Naive thymus-derived CD4-positive, alpha-beta T cell (primary cell): Measurements from ENCODE around the gene CAMTA2. TPM values are rescaled to one million over a fixed set of nuclear protein-coding genes. Genes with fewer than 3 reads are reported as not detected.
A peak's percentile ranks its signal among the peaks of the same experiment; 100 is the strongest.

Experiments used
- ATAC-seq: fragments of 150-1000 bp; cut with Tn5 transposase; 2 replicates; pipeline ENCODE4 v1.10.0; 2021; ENCODE audit warnings: mild to moderate bottlenecking, moderate library complexity
- CTCF ChIA-PET: fragments of 350-600 bp; sonication (Branson Sonifier 250); formaldehyde crosslinking; loops from one replicate; lab custom pipeline; 2021; ENCODE audit warnings: antibody characterized with exemption; lab: Charles Lee
- POLR2A ChIA-PET: fragments of 350-600 bp; sonication (Branson Sonifier 250); formaldehyde crosslinking; loops from one replicate; lab custom pipeline; 2021; ENCODE audit warnings: antibody characterized with exemption, inconsistent platforms; lab: Charles Lee
- DNase-seq, 9 donors: peaks; one replicate each; pipeline versions ENCODE4 v3.0.0 to v3.0.0-alpha.2; 2020 to 2022; ENCODE audit warnings: mixed read lengths in 1 of 9
- H3K27ac ChIP-seq: one replicate; pipeline ENCODE4 v1.7.0; 2013; ENCODE audit warnings: mild to moderate bottlenecking, low read depth, low read length, moderate library complexity
- H3K27me3 ChIP-seq, 2 donors: one replicate each; pipeline ENCODE4 v1.7.0; 2013; ENCODE audit warnings: low read length in 2 of 2, mild to moderate bottlenecking in 2 of 2, moderate library complexity in 2 of 2; ENCODE audit not compliant: control insufficient read depth in 2 of 2, insufficient read depth in 2 of 2
- H3K36me3 ChIP-seq, 3 experiments: 1 replicate in 2 of 3; 2 replicates in 1 of 3; pipeline ENCODE4 v1.7.0; 2013; ENCODE audit warnings: low read length in 3 of 3, mild to moderate bottlenecking in 3 of 3, moderate library complexity in 1 of 3; ENCODE audit not compliant: insufficient read depth in 3 of 3, control insufficient read depth in 2 of 3
- H3K4me1 ChIP-seq, 2 donors: one replicate each; pipeline ENCODE4 v1.7.0; 2013; ENCODE audit warnings: low read length in 2 of 2, mild to moderate bottlenecking in 2 of 2, moderate library complexity in 1 of 2; ENCODE audit not compliant: control insufficient read depth in 2 of 2, insufficient read depth in 2 of 2
- H3K4me3 ChIP-seq: 2 replicates; pipeline ENCODE4 v1.7.0; 2013; ENCODE audit warnings: mild to moderate bottlenecking, low read length
- H3K9me3 ChIP-seq, 3 experiments: 1 replicate in 2 of 3; 2 replicates in 1 of 3; pipeline ENCODE4 v1.7.0; 2013; ENCODE audit warnings: low read length in 3 of 3; ENCODE audit not compliant: control insufficient read depth in 2 of 3
- H3K27ac Mint-ChIP-seq, 9 donors: one replicate each; pipeline ENCODE4 v1.8.0; 2020 to 2022; ENCODE audit warnings: mixed read lengths in 9 of 9, mild to moderate bottlenecking in 8 of 9, moderate library complexity in 5 of 9, inconsistent platforms in 2 of 9
- H3K27me3 Mint-ChIP-seq, 5 donors: one replicate each; pipeline ENCODE4 v1.8.0; 2021 to 2022; ENCODE audit warnings: mixed read lengths in 5 of 5, mild to moderate bottlenecking in 1 of 5
- H3K36me3 Mint-ChIP-seq, 5 donors: one replicate each; pipeline ENCODE4 v1.8.0; 2020 to 2022; ENCODE audit warnings: mixed read lengths in 5 of 5, mild to moderate bottlenecking in 3 of 5, inconsistent platforms in 1 of 5
- H3K4me1 Mint-ChIP-seq, 7 donors: one replicate each; pipeline ENCODE4 v1.8.0; 2020 to 2022; ENCODE audit warnings: mixed read lengths in 7 of 7, mild to moderate bottlenecking in 3 of 7, inconsistent platforms in 1 of 7
- H3K4me3 Mint-ChIP-seq, 10 donors: one replicate each; pipeline ENCODE4 v1.8.0; 2020 to 2022; ENCODE audit warnings: mild to moderate bottlenecking in 10 of 10, mixed read lengths in 10 of 10, moderate library complexity in 6 of 10, inconsistent platforms in 2 of 10
- H3K9me3 Mint-ChIP-seq, 11 donors: one replicate each; pipeline ENCODE4 v1.8.0; 2020 to 2022; ENCODE audit warnings: mixed read lengths in 11 of 11, mild to moderate bottlenecking in 4 of 11, inconsistent platforms in 1 of 11, moderate library complexity in 1 of 11
- intact Hi-C, 2 donors: fragments of 100-400 bp; cut with micrococcal nuclease; formaldehyde crosslinking; loops; one replicate each; pipeline ENCODE4 v1.15.1; 2023
- polyA plus RNA-seq, 2 donors: library from polyadenylated mRNA; unstranded; fragments of 300-500 nt; fragmentation: Illumina TruSeq; gene quantifications; one replicate each; pipeline ENCODE4 v1.2.3, GENCODE V29; 2021
- total RNA-seq, 6 experiments: library from RNA in 5 of 6; stranded (reverse) in 5 of 6; gene quantifications; 1 replicate in 5 of 6; 2 replicates in 1 of 6; pipeline ENCODE4 v1.2.3 and lab custom pipeline; 2021 to 2026

CAMTA2 gene
- total and polyA plus RNA-seq, 7 experiments from 2014 or later = 9.7 to 90.0 (median 61.1) TPM

- Histone ChIP-seq H3K27me3 (no peaks in the 10 kb centered on the region), H3K9me3 (no peaks in the 10 kb centered on the region), H3K4me3 (no peak overlapping the region), H3K4me1 (no peaks in the 10 kb centered on the region), H3K27ac (no peak overlapping the region), H3K36me3 (peaks cover 0 to 30% (median 0%) of the 10 kb centered on the region in 3 experiments)
- Mint-ChIP-seq H3K4me1 (peaks cover 0 to 14% (median 7%) of the 10 kb centered on the region in 7 donors), H3K27ac (peak overlapping the region in 1 of 9 donors; percentile 69), H3K9me3 (no peaks in the 10 kb centered on the region), H3K36me3 (peaks cover 0 to 28% (median 3%) of the 10 kb centered on the region in 5 donors), H3K27me3 (no peaks in the 10 kb centered on the region), H3K4me3 (no peak overlapping the region)
- intact Hi-C loops = no loop called here
- ATAC-seq (no peak), DNase-seq (no peak)
- ChIA-PET CTCF (no interaction called here), POLR2A (no interaction called here)
Observed at GRCh38 chr17:5023588-5024147, 36.2 kb upstream of the CAMTA2 start.

- POLR2A ChIA-PET = interaction anchor here (0.7 to 1.3 kb wide), 3 partner anchors 10 to 34 kb away, joined by 3 to 4 read pairs (median 3); no protein-coding TSS in a partner anchor
- Histone ChIP-seq H3K36me3 (peaks cover 0 to 30% (median 0%) of the 10 kb centered on the region in 3 experiments), H3K27ac (no peak overlapping the region), H3K4me1 (no peaks in the 10 kb centered on the region), H3K27me3 (no peaks in the 10 kb centered on the region), H3K4me3 (no peak overlapping the region), H3K9me3 (no peaks in the 10 kb centered on the region)
- Mint-ChIP-seq H3K4me1 (peaks cover 0 to 14% (median 4%) of the 10 kb centered on the region in 7 donors), H3K36me3 (peaks cover 0 to 28% (median 3%) of the 10 kb centered on the region in 5 donors), H3K4me3 (no peak overlapping the region), H3K27me3 (no peaks in the 10 kb centered on the region), H3K27ac (peak overlapping the region in 1 of 9 donors; percentile 51), H3K9me3 (no peaks in the 10 kb centered on the region)
- DNase-seq (no peak), ATAC-seq (no peak)
- intact Hi-C loops = no loop called here
- CTCF ChIA-PET = interaction anchor here (0.7 kb wide), 1 partner anchor 52 kb away, joined by 4 read pairs; no protein-coding TSS in a partner anchor
Observed at GRCh38 chr17:5022171-5022711, 34.8 kb upstream of the CAMTA2 start.

GRCh38 chr17:5020502-5021023, 33.1 kb upstream of the CAMTA2 start:
- H3K9me3 ChIP-seq = no peaks in the 10 kb centered on the region
- no peaks in the 10 kb centered on the region for H3K27me3 Mint-ChIP-seq
- H3K27ac ChIP-seq = no peak overlapping the region
- intact Hi-C loops = no loop called here
- DNase-seq = no peak
- no peak for ATAC-seq
- no peak overlapping the region for H3K4me3 ChIP-seq
- CTCF ChIA-PET = interaction anchor here (0.6 to 1.3 kb wide), 2 partner anchors 30 to 40 kb away, joined by 3 to 5 read pairs; no protein-coding TSS in a partner anchor
- H3K4me3 Mint-ChIP-seq = no peak overlapping the region
- H3K4me1 ChIP-seq = no peaks in the 10 kb centered on the region
- no peaks in the 10 kb centered on the region for H3K9me3 Mint-ChIP-seq
- POLR2A ChIA-PET = interaction anchor here (1.1 kb wide), 1 partner anchor 34 kb away, joined by 4 read pairs; no protein-coding TSS in a partner anchor
- peaks cover 0 to 28% (median 3%) of the 10 kb centered on the region in 5 donors for H3K36me3 Mint-ChIP-seq
- peaks cover 0 to 34% (median 0%) of the 10 kb centered on the region in 3 experiments for H3K36me3 ChIP-seq
- no peaks in the 10 kb centered on the region for H3K27me3 ChIP-seq
- H3K4me1 Mint-ChIP-seq = peaks cover 4 to 15% (median 7%) of the 10 kb centered on the region in 7 donors
- H3K27ac Mint-ChIP-seq = no peak overlapping the region

GRCh38 chr17:5019475-5019956, 32.0 kb upstream of the CAMTA2 start:
- ATAC-seq (peak; percentile 73), DNase-seq (peak in 5 of 9 donors; percentile 22 to 42 (median 39))
- Histone ChIP-seq H3K4me3 (no peak overlapping the region), H3K27me3 (no peaks in the 10 kb centered on the region), H3K36me3 (peaks cover 0 to 39% (median 0%) of the 10 kb centered on the region in 3 experiments), H3K27ac (no peak overlapping the region), H3K4me1 (no peaks in the 10 kb centered on the region), H3K9me3 (no peaks in the 10 kb centered on the region)
- ChIA-PET CTCF (interaction anchor here (0.7 to 1.3 kb wide), 3 partner anchors 31 to 49 kb away, joined by 3 to 5 read pairs (median 3); no protein-coding TSS in a partner anchor), POLR2A (interaction anchor here (0.5 to 0.6 kb wide), 2 partner anchors 59 to 465 kb away, joined by 3 read pairs; partner anchors contain the start of gene MYBBP1A)
- Mint-ChIP-seq H3K36me3 (peaks cover 0 to 28% (median 3%) of the 10 kb centered on the region in 5 donors), H3K27ac (peak overlapping the region in 6 of 9 donors; percentile 49 to 78 (median 73)), H3K4me3 (no peak overlapping the region), H3K4me1 (peaks cover 4 to 15% (median 7%) of the 10 kb centered on the region in 7 donors), H3K9me3 (no peaks in the 10 kb centered on the region), H3K27me3 (no peaks in the 10 kb centered on the region)
- intact Hi-C loops = loop anchor here (1.0 to 5.0 kb wide), 4 partner anchors 22 to 110 kb away; partner anchors contain the start of genes INCA1 (in 1 of the 2) and KIF1C (in 1 of the 2)

GRCh38 chr17:5014357-5014756, 26.9 kb upstream of the CAMTA2 start:
- DNase-seq = no peak
- no peaks in the 10 kb centered on the region for H3K27me3 ChIP-seq
- H3K4me3 Mint-ChIP-seq = no peak overlapping the region
- no peak overlapping the region for H3K4me3 ChIP-seq
- peaks cover 0 to 18% (median 5%) of the 10 kb centered on the region in 7 donors for H3K4me1 Mint-ChIP-seq
- intact Hi-C loops = no loop called here
- H3K9me3 Mint-ChIP-seq = no peaks in the 10 kb centered on the region
- POLR2A ChIA-PET = interaction anchor here (1.9 kb wide), 1 partner anchor 16 kb away, joined by 5 read pairs; the partner anchor contains the start of genes INCA1 and KIF1C
- no peak overlapping the region for H3K27ac ChIP-seq
- no peaks in the 10 kb centered on the region for H3K27me3 Mint-ChIP-seq
- H3K27ac Mint-ChIP-seq = no peak overlapping the region
- peaks cover 0 to 31% (median 0%) of the 10 kb centered on the region in 5 donors for H3K36me3 Mint-ChIP-seq
- no peak for ATAC-seq
- H3K9me3 ChIP-seq = no peaks in the 10 kb centered on the region
- CTCF ChIA-PET = no interaction called here
- peaks cover 0 to 27% (median 0%) of the 10 kb centered on the region in 3 experiments for H3K36me3 ChIP-seq
- H3K4me1 ChIP-seq = no peaks in the 10 kb centered on the region

GRCh38 chr17:5011928-5012327, 24.5 kb upstream of the CAMTA2 start:
- H3K9me3 Mint-ChIP-seq = no peaks in the 10 kb centered on the region

More at GRCh38 chr17:5011928-5012327, 24.5 kb upstream of the CAMTA2 start:
- H3K4me3 Mint-ChIP-seq = no peak overlapping the region
- no peak for DNase-seq
- intact Hi-C loops = no loop called here
- Histone ChIP-seq H3K27me3 (no peaks in the 10 kb centered on the region), H3K9me3 (no peaks in the 10 kb centered on the region), H3K27ac (no peak overlapping the region), H3K4me1 (no peaks in the 10 kb centered on the region), H3K4me3 (no peak overlapping the region), H3K36me3 (peaks cover 0 to 43% (median 0%) of the 10 kb centered on the region in 3 experiments)
- no peak for ATAC-seq
- CTCF ChIA-PET = no interaction called here
- peak overlapping the region in 2 of 9 donors; percentile 38 to 64 for H3K27ac Mint-ChIP-seq
- H3K27me3 Mint-ChIP-seq = no peaks in the 10 kb centered on the region
- H3K4me1 Mint-ChIP-seq = peaks cover 0 to 11% (median 2%) of the 10 kb centered on the region in 7 donors
- POLR2A ChIA-PET = no interaction called here
- H3K36me3 Mint-ChIP-seq = peaks cover 6 to 46% (median 10%) of the 10 kb centered on the region in 5 donors
